Esophagus squamous epithelium (tissue), 5 donors: ENCODE data around the gene ACER2. TPM values are rescaled to one million over a fixed set of nuclear protein-coding genes. Genes with fewer than 3 reads are reported as not detected.

ENCODE experiments used
- DNase-seq: peaks from one replicate; lab custom pipeline; 2025; lab: John Stamatoyannopoulos, UW
- H3K27ac ChIP-seq, 4 donors: fragments of 200-600 bp; sonication (generic); one replicate each; pipeline ENCODE4 v1.5.1; 2016 to 2019; ENCODE audit warnings: mild to moderate bottlenecking in 1 of 4
- H3K27me3 ChIP-seq, 4 donors: fragments of 200-600 bp; sonication (generic); 1 replicate in 3 of 4; 2 replicates in 1 of 4; pipeline versions ENCODE4 v1.5.1 to v1.6.0; 2017 to 2021; ENCODE audit warnings: antibody characterized with exemption in 1 of 4
- H3K36me3 ChIP-seq, 3 donors: fragments of 200-600 bp; sonication (generic); one replicate each; pipeline ENCODE4 v1.5.1; 2016 to 2019
- H3K4me1 ChIP-seq, 3 donors: fragments of 200-600 bp; sonication (generic); one replicate each; pipeline ENCODE4 v1.5.1; 2017 to 2019
- H3K4me3 ChIP-seq, 4 donors: fragments of 200-600 bp; sonication (generic); 1 replicate in 3 of 4; 2 replicates in 1 of 4; pipeline ENCODE4 v1.5.1; 2016 to 2019; ENCODE audit warnings: mild to moderate bottlenecking in 2 of 4, moderate library complexity in 1 of 4
- H3K9me3 ChIP-seq, 3 donors: fragments of 200-600 bp; sonication (generic); one replicate each; pipeline ENCODE4 v1.5.1; 2016 to 2019
- CTCF ChIP-seq, 6 experiments: fragments of 450-650 bp in 4 of 6; fragments of 200-600 bp in 2 of 6; sonication (generic) in 2 of 6; IDR thresholded peaks; one replicate each; pipeline ENCODE4 v1.5.1; 2016 to 2019; ENCODE audit warnings: antibody characterized with exemption in 6 of 6, mild to moderate bottlenecking in 4 of 6, moderate library complexity in 4 of 6
- POLR2A ChIP-seq, 4 donors: fragments of 450-650 bp; IDR thresholded peaks; one replicate each; pipeline ENCODE4 v1.6.1; 2017; ENCODE audit warnings: antibody characterized with exemption in 4 of 4, mild to moderate bottlenecking in 4 of 4, moderate library complexity in 3 of 4
- WGBS, 2 donors: methylation state at CpG; one replicate each; pipeline ENCODE4 v1.1.5; 2018; 5-methylcytosine and 5-hydroxymethylcytosine counted together
- intact Hi-C: fragments of 100-400 bp; cut with DNase I; formaldehyde crosslinking; loops from one replicate; pipeline ENCODE4 v1.15.0; 2022
- total RNA-seq, 4 donors: library from RNA; depleted of rRNA; stranded (reverse); fragments of >200 nt; gene quantifications; one replicate each; pipeline ENCODE4 v1.1.0, GENCODE V29; 2016
- donor health status: DM: yes; HTN: yes; CAD: no.

ACER2 gene
- total RNA-seq, 4 donors from 2014 or later = 3.6 to 5.0 (median 3.8) TPM

- TF ChIP-seq POLR2A (IDR thresholded peaks at IDR 0.05) = no peak
- TF ChIP-seq CTCF (IDR thresholded peaks at IDR 0.05) = no peak
- intact Hi-C loops = no loop called here
Observed at GRCh38 chr9:19465586-19466279, 56.9 kb downstream of the ACER2 start.

GRCh38 chr9:19466280-19466639 is 57.5 kb downstream of the ACER2 start:
- WGBS, 2 donors = 82 to 86% methylated on average over 2 of the region's 2 CpGs
- H3K27ac ChIP-seq = no peak overlapping the region
- TF ChIP-seq CTCF (IDR thresholded peaks at IDR 0.05) = no peak
- no peak for TF ChIP-seq POLR2A (IDR thresholded peaks at IDR 0.05)

More at GRCh38 chr9:19465586-19466279, 56.9 kb downstream of the ACER2 start:
- H3K27me3 ChIP-seq = no peaks in the 10 kb centered on the region
- no peaks in the 10 kb centered on the region for H3K36me3 ChIP-seq
- no peak overlapping the region for H3K27ac ChIP-seq
- DNase-seq = no peak
- 96% methylated on average over 9 of the region's 13 CpGs; no CpG with 5 or more reads in 1 of the 2 donors for WGBS, 2 donors
- no peak overlapping the region for H3K4me3 ChIP-seq
- H3K9me3 ChIP-seq = no peaks in the 10 kb centered on the region
- peaks cover 5 to 12% (median 6%) of the 10 kb centered on the region in 3 donors for H3K4me1 ChIP-seq

DNA sequence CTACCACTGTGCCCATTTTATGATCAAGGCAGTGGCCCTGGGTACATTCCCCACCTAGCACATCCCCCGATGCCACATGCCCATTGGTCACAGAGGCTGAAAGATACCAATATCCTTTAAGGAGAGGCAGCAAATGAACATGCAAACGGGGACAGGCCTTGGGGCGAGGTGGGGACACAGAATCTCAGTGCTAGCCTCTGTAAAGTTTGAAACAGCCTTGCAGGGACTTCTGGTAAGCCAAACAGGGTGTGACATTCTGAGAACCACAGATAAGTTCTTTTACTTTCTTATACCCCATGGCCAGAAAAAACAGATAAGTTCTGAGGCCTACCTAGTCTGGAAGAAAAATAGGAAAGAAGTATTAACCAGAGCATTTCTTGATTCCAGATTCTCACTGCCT is 60.5 kb downstream of the ACER2 start:
- 82 to 89% methylated on average over 3 of the region's 3 CpGs for WGBS, 2 donors
- DNase-seq = no peak
- intact Hi-C loops = no loop called here
- Histone ChIP-seq H3K27ac (no peak overlapping the region), H3K9me3 (no peaks in the 10 kb centered on the region), H3K36me3 (no peaks in the 10 kb centered on the region), H3K4me1 (peaks cover 3 to 23% (median 14%) of the 10 kb centered on the region in 3 donors), H3K27me3 (peaks cover 0 to 4% (median 0%) of the 10 kb centered on the region in 4 donors), H3K4me3 (no peak overlapping the region)
- TF ChIP-seq CTCF (IDR thresholded peaks at IDR 0.05) (no peak), POLR2A (IDR thresholded peaks at IDR 0.05) (no peak)

More at GRCh38 chr9:19466280-19466639, 57.5 kb downstream of the ACER2 start:
- Histone ChIP-seq H3K27me3 (no peaks in the 10 kb centered on the region), H3K9me3 (no peaks in the 10 kb centered on the region), H3K36me3 (no peaks in the 10 kb centered on the region), H3K4me1 (peaks cover 5 to 16% (median 6%) of the 10 kb centered on the region in 3 donors), H3K4me3 (no peak overlapping the region)
- DNase-seq = no peak
- intact Hi-C loops = no loop called here

DNA sequence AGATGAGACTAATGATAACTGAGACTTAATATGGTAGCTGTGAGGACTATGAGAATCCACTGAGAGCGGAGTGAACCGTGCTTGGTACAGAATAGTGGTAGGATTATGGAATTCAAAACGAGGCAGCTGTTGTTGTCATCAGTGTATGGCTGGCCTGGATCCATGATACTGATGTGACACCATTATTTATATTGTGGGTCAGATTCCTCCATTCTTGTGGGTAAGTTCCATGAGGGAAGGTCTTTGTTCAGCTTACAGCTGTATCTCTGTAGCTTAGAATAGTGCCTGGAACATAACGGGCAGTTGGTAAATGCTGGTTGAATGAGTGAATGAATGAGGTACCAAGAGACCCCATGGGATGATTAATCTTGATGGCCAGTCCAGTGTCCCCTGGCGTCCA is 61.8 kb downstream of the ACER2 start:
- no peak for DNase-seq
- TF ChIP-seq POLR2A (IDR thresholded peaks at IDR 0.05) = no peak
- TF ChIP-seq CTCF (IDR thresholded peaks at IDR 0.05) = no peak
- H3K9me3 ChIP-seq = no peaks in the 10 kb centered on the region
- H3K27ac ChIP-seq = no peak overlapping the region
- intact Hi-C loops = no loop called here
- peaks cover 0 to 14% (median 8%) of the 10 kb centered on the region in 3 donors for H3K4me1 ChIP-seq
- no peak overlapping the region for H3K4me3 ChIP-seq
- H3K27me3 ChIP-seq = peaks cover 0 to 9% (median 0%) of the 10 kb centered on the region in 4 donors
- 49 to 67% methylated on average over 5 of the region's 5 CpGs for WGBS, 2 donors
- H3K36me3 ChIP-seq = no peaks in the 10 kb centered on the region

GRCh38 chr9:19470981-19471650 is 62.3 kb downstream of the ACER2 start:
- peaks cover 0 to 14% (median 8%) of the 10 kb centered on the region in 3 donors for H3K4me1 ChIP-seq
- no peaks in the 10 kb centered on the region for H3K9me3 ChIP-seq
- H3K27ac ChIP-seq = no peak overlapping the region
- WGBS, 2 donors = 49 to 58% methylated on average over 9 to 10 of the region's 10 CpGs
- intact Hi-C loops = no loop called here
- no peak for TF ChIP-seq CTCF (IDR thresholded peaks at IDR 0.05)
- TF ChIP-seq POLR2A (IDR thresholded peaks at IDR 0.05) = no peak
- no peak for DNase-seq
- H3K27me3 ChIP-seq = peaks cover 0 to 9% (median 0%) of the 10 kb centered on the region in 4 donors
- no peaks in the 10 kb centered on the region for H3K36me3 ChIP-seq
- no peak overlapping the region for H3K4me3 ChIP-seq
